Fibroblast of skin of left biceps (primary cell): Measurements from ENCODE around the gene LRRC1.

Experiments used
- DNase-seq, 2 experiments: peaks; one replicate each; pipeline ENCODE4 v3.0.0-alpha.2; 2013; ENCODE audit warnings: low read depth in 2 of 2

LRRC1 gene

GRCh38 chr6:53815381-53816119 lies 20.7 kb downstream of the LRRC1 start:
- DNase-seq: no peak

DNA sequence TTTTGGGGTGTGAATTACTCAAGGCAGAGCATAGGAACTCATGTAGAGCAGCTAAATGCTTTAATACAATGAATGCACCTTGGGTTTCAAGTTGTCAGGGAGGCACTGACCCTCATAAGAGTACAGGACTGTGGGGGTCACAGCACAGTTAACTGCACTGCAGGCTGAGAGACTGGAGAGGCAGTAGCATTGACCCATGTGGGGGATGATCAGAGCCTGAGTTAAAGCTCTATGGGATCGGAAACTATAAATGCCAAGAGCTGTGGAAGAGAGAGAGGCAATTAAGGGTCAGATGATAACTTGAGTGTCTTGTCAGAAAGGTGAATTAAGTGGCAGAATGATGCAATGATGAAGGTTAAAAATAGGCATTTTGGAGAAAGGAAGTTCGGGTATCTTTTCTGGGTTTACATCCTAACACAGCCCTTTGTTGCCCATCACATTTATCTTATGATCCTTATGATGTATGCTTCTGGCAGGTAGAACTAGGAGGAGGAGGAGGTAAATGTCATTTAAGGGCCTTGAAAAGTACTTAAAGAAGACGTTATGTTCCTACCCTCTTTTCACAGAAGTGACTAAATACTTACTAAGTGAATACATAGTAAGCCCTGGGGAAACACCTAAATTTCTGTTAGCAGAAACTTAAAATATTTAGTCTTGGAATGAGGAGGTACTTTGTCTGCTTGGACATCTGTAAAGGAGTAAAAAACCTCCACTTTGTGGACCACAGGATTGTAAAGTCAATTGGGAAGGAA lies 24.2 kb downstream of the LRRC1 start:
- no peak for DNase-seq

DNA sequence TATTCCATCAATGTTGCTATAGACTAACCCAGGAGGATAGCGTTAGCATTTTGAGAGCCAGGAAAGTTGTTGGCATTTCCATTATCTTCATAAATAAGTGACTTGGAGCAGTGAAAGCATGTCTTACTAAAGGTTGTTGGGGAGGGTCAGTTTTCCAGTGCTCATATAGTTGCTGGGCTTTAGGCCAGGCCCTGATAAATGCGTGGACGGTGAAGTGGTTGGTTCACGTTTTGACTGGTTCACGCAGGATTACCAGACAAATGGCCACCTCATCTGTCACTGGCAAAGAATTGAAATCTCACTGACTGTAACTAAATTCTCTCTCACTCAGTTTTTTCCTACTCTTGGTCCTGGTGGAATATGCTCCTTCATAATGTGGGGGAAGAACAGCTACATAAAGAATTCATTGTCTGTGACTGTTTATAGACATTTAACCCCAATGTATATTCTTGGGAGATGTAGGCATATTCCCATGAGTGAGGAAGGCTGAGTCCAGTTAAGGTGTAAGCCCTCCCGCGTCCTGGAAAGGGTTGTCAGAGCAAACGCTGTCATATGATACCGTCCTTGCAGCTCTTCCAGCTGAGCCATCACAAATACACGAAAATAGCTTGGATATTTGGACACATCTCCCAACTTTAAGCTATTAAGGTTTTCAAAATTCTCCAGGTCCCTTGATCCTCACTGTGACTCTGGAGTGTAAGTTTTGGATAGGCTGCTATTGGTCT lies 27.8 kb downstream of the LRRC1 start:
- DNase-seq: no peak

DNA sequence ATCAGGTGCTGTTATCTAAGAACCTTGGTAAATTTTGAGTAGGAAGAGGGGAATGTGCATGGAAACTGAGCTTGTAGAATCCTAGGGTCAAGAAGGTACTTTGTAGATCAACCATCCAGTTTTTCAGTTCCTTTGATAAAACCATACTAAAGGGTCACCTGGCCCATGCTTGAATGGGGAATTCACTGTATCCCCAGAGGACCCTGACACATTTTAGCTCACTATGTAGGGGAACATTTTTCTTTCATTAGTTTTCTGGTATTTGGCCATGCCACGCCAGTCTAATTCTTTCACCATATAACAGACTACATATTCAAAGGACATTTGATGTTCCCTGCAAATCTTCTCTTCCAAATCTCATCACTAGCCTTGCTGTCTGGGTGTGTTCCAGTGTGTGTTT lies 29.9 kb downstream of the LRRC1 start:
- no peak for DNase-seq

DNA sequence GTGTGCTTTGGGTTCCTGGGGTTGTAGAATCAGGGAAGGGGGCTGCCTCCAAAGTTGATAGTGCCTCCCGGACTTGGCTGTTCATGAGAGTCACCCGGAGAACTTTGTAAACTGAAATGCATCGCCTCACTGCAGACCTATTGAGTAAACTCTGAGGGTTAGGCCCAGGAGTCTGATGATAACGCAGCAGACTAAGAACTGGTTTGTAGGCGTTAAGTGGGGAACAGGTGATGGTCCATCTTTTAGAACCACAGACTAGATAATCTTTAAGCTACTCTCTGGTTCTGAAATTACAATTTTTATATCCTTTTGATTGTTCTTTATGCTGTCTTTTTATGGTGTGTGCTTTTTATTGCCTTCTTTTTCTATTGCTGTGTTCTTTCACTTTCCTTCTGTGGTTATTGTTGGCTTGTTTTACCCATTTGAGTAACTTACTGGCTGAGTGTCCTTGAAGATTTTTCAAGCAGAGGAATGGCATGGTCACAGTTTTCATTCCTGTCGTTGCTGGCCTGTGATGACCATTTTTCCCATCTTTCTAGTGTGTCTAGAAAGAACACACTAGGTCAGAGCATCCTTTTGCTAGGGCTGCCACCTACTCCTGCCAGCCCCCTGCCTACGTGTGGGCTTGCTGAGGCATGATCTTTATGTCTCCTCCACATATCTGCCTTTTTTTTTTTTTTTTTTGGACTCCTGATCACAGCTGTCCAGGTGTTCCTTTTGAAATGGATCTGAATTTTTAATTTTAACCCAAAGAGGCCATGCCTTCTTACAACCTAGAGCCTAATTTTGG lies 30.9 kb downstream of the LRRC1 start:
- no peak for DNase-seq

DNA sequence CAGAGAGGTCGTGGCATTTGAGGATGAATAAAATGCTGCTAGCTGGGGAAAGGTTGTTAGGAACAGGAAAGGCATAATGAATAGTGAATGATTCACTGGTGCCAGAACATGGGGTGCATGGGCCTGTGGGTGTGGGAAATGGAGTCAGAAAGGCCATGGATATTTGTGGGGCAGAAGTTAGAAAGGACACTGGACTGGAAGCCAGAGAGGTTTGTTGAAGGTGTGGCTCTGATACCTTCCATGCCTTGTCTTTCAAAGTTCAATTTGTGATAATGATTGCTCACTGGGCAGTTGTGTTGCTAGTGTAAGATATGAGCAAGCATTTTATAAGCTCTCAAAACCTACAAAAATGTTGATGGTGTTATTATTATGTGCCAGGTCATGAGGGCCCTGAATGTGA lies 32.7 kb downstream of the LRRC1 start:
- no peak for DNase-seq

GRCh38 chr6:53828215-53828614 lies 33.4 kb downstream of the LRRC1 start:
- DNase-seq: no peak

DNA sequence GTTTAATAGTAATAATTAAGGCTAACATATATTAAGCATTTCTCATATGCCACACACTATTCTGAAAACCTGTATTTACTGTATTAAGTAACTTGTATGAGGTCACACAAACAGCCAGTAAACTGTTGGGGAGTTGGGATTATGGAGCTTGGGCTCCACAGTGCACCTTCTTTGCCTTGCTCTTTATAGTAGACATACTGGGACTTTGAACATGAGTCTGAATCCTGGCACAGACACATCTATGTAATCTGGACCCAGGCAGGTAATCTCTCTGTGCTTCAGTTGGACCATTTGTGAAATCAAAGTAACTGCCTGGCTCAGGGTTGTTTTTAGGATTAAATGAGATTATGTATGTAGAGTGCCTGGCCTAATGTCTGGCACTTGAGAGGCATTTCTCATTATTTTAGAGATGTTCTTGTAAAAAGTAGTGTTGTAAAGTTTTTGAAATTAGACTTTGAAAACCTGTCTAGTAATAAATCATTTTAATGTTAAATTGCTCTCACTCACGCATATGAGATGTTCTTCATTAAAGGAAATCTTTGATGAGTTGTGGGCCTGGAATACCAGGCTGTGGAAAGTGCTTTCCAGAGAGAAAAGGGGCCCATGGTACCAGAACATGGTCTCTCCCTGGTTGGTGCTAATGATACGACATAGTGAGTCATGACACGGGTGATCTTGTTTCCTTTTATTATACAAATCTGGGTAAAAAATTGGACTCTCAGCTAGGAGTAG lies 34.3 kb downstream of the LRRC1 start:
- no peak for DNase-seq

- DNase-seq: no peak
These were observed 35.0 kb downstream of the LRRC1 start for GRCh38 chr6:53829698-53830221.

DNA sequence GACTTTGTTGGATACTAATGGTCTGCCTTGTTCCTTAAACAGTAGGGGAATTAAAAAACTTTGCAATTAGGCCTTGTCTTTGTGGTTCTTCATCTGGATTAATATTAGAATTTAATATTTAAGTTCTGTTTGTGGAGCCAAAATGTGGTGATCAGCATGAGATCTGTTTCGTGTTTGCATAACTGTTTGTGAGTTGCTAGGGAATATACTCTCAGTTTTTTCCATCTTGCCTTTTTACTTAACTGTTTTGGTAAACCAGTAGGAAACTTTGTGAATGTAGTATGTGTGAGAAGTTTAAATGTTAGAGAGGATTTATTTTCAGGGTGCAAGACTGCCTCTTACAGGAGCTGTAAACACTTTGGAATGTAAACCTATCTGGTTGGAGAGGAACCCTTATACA lies 35.6 kb downstream of the LRRC1 start:
- DNase-seq: no peak

DNA sequence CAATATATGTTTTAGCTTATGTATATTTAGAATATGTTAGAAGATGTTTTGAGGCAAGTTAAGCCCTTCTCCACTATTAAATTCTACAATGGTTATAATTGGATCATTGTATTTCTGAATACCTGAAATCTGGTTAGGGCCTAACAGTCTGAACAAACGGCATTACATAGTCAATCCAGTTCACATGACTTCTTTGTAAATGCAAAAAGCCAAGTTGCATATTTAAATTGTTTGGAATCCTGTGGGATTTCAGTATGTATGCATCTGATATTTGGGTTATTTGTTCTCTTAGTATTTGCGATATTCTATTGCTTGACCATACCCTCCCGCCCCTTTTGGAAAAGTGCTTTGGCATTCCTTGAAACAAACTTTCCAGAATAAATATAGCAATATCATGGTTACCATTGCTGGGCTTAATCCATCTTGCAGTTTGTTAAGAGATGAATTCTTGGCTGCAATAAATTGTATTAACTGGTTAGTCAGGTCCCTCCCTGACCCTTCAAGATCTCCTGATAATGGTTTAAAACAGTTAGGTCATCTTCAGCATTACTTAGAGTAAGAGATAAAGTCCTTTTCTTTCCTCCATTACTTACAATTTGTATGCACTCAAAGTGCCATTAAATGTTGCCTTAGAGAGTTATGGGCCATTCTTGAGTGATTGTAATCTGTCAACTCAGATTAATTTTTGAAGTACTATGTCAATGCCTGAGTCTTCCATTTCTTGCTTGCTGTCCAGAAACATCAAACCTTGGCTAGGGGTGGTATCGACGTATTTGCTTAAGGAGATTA lies 36.5 kb downstream of the LRRC1 start:
- DNase-seq: no peak

DNA sequence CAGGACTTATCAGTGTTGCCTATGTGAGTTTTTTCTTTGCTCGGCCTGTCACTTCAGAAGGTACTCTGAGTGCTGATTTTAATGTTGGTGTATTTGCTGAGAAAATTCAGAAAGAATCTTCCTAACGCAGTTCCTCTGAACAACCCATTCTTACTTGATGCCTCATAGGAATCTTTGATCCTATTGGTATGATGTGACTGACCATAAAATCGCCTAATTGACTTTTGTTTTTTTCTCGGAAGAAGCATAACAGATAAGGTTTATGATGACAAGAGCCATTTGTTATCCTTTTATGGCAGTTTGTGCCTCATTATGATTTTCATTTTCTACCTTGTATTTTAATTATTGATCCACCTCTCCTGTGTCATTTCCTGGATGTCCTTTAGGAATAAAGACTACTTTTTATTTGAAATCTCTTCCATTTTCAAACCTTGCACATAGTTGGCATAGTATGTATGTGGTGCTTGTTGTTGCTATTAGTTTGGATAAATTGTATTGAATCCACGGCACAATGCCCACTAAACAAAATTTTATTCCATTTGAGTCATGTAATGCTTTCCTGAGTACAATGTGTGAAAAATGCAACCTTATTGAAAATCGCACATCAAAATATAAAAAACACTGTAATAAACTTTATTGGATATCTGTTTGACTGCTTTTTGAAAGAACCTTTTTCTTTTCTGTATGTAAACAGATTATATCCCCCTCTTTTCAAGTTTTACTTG lies 37.3 kb downstream of the LRRC1 start:
- DNase-seq: no peak

DNA sequence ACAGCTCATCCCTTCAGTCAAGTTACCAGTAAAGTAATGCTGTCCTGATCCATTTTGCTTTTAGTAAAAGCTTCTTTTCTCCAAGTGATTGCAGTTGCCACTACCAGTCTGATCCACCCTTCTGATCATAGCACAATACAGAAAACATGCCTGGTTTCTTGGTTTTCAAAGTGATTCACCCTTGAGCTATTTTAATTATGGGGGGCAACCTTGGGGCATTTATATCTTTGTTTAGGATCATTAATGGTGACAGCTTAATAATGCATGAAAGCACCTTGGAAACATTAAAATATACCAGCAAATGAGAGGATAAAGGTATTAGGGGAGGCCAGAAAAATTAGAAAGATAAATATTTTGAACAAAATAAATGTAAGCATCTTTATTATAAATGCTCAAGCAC lies 38.4 kb downstream of the LRRC1 start:
- no peak for DNase-seq

DNA sequence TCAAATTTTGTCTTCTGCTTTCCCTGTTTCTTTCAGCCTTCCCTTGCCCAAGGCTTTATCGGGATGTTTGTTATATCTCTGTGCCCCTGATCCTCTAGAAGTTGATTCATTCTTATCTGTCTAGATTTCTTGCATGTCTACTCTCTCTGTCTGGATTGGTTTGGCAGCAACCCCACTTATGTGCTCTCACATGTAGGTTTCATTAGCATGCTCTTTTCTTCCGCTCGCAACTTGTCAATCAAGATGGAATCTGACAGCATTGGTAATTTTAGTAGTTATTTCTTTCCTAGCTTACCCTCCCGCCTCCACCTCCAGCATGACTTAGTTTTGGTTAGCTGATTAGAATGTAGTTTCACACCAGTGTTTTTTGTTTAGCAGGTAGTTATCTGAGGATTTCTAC lies 39.3 kb downstream of the LRRC1 start:
- no peak for DNase-seq

GRCh38 chr6:53837865-53838769 lies 43.3 kb downstream of the LRRC1 start:
- DNase-seq: no peak

GRCh38 chr6:53840027-53840426 lies 45.2 kb downstream of the LRRC1 start:
- DNase-seq: no peak

GRCh38 chr6:53845280-53846195 lies 50.7 kb downstream of the LRRC1 start:
- no peak for DNase-seq
